Measurements from ENCODE around the gene ABCC8. TPM values are rescaled to one million over a fixed set of nuclear protein-coding genes. Genes with fewer than 3 reads are reported as not detected.

Gene ABCC8
- polyA plus RNA-seq, 1 experiment: not detected

DNA sequence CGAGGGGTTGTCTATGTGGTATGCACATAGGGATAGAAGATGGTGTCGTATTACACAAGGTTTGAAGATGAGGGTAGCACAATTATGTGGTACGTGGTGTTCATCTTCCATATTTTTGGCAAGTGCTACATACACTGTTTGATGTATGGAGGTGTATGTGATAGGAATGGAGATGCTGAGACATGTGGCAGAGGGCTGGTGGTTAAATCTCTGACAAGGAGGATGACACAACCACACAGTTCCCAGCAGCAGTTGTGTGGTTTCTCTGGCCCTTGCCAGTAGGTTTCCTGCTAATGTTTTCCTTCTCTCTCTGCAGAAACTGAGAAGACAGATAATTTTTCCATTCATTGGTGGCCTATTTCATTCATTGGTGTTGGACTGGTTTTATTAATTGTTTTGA, 108.1 kb downstream of the ABCC8 start:
- Histone ChIP-seq H3K9me3 (ENCODE audit: control insufficient read depth, insufficient read depth, low read length) (peaks cover 35% of the 10 kb centered on the region), H3K27ac (ENCODE audit: low read depth, low read length) (no peak overlapping the region), H3K27me3 (ENCODE audit: control insufficient read depth, insufficient read depth, low read length) (no peaks in the 10 kb centered on the region), H3K4me3 (ENCODE audit: low read depth, low read length) (no peak overlapping the region)
- ChIA-PET CTCF (interaction anchor here (0.6 to 5.6 kb wide), 4 partner anchors 14 to 240 kb away, joined by 3 to 41 read pairs (median 3); no protein-coding TSS in a partner anchor), POLR2A (no interaction called here)
- no peak for DNase-seq (ENCODE audit: low read depth, low spot score)
- TF ChIP-seq CTCF (IDR thresholded peaks at IDR 0.05; ENCODE audit: low read depth, low read length): no peak

GRCh38 chr11:17366495-17366894, 110.2 kb downstream of the ABCC8 start:
- DNase-seq (ENCODE audit: low read depth, low spot score): no peak
- ChIA-PET CTCF (interaction anchor here (0.9 to 5.6 kb wide), 4 partner anchors 13 to 161 kb away, joined by 3 to 64 read pairs (median 24); no protein-coding TSS in a partner anchor), POLR2A (interaction anchor here (0.7 kb wide), 1 partner anchor 13 kb away, joined by 4 read pairs; no protein-coding TSS in a partner anchor)
- H3K4me3 ChIP-seq (ENCODE audit: low read depth, low read length): no peak overlapping the region
- no peak overlapping the region for H3K27ac ChIP-seq (ENCODE audit: low read depth, low read length)
- peaks cover 17% of the 10 kb centered on the region for H3K9me3 ChIP-seq (ENCODE audit: control insufficient read depth, insufficient read depth, low read length)
- H3K27me3 ChIP-seq (ENCODE audit: control insufficient read depth, insufficient read depth, low read length): no peaks in the 10 kb centered on the region
- TF ChIP-seq CTCF (IDR thresholded peaks at IDR 0.05; ENCODE audit: low read depth, low read length): no peak

- Histone ChIP-seq H3K4me3 (ENCODE audit: low read depth, low read length) (no peak overlapping the region; the same call in 1 of the 2 replicates), H3K27me3 (ENCODE audit: control insufficient read depth, insufficient read depth, low read length) (no peaks in the 10 kb centered on the region), H3K27ac (ENCODE audit: low read depth, low read length) (no peak overlapping the region), H3K9me3 (ENCODE audit: control insufficient read depth, insufficient read depth, low read length) (no peaks in the 10 kb centered on the region)
- peak; percentile 26 for DNase-seq (ENCODE audit: low read depth, low spot score)
- TF ChIP-seq CTCF (IDR thresholded peaks at IDR 0.05; ENCODE audit: low read depth, low read length): peak; percentile 73
- CTCF ChIA-PET: interaction anchor here (0.6 to 5.9 kb wide), 46 partner anchors 10 to 1425 kb away, joined by 3 to 64 read pairs (median 4); partner anchors contain the start of gene PIK3C2A
- POLR2A ChIA-PET: interaction anchor here (0.7 to 1.8 kb wide), 6 partner anchors 12 to 151 kb away, joined by 3 to 12 read pairs (median 6); partner anchors contain the start of gene NUCB2
These were observed 122.0 kb downstream of the ABCC8 start for GRCh38 chr11:17354601-17354991.

DNA sequence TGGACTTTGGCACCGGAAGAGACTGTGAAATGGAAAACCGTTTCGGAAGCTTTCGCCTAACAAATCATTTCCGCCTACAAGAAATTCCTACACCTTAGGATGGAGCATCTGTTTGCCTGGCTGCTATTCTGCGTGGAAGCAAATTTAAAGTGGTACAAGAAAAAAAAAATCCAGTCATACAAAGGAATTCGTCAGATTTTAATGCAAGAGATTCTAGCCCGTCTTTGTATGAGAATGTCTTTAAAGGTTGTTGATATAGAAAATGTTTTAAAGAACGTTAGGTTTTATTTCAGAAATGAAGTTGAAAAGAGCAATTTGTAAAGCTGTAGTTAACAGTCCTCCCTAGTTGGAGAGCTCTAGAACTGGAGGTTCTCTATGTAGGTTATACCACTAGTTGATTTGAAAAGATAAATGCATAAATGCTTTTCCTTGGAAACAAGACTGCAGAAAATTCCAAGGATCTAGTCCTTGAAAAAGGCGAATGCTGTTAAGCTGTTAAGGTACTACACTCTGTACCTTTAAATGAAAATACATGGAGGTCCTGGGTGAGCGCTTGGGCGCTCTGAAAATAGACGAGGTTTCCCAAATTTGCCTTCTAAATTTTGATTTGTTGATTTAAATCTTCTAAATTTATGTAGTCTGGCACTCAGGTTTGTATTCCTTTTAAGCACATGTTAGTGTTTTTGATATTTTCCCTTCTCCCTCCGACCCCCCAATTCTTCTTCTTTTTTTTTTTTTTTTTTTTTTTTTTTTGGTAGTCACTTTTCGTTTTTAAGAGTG, 122.6 kb downstream of the ABCC8 start:
- CTCF ChIA-PET: interaction anchor here (0.6 to 5.9 kb wide), 42 partner anchors 9 to 1426 kb away, joined by 3 to 64 read pairs (median 5); partner anchors contain the start of gene PIK3C2A

More for the DNA sequence above, 122.6 kb downstream of the ABCC8 start:
- POLR2A ChIA-PET: interaction anchor here (0.6 to 1.8 kb wide), 10 partner anchors 8 to 991 kb away, joined by 3 to 31 read pairs (median 6); partner anchors contain the start of genes NUCB2 and RPS13
- peak overlapping the region; percentile 52 for H3K27ac ChIP-seq (ENCODE audit: low read depth, low read length)
- H3K4me3 ChIP-seq (ENCODE audit: low read depth, low read length): peak overlapping the region; percentile 69
- no peak for TF ChIP-seq CTCF (IDR thresholded peaks at IDR 0.05; ENCODE audit: low read depth, low read length)
- no peaks in the 10 kb centered on the region for H3K27me3 ChIP-seq (ENCODE audit: control insufficient read depth, insufficient read depth, low read length)
- H3K9me3 ChIP-seq (ENCODE audit: control insufficient read depth, insufficient read depth, low read length): no peaks in the 10 kb centered on the region
- DNase-seq (ENCODE audit: low read depth, low spot score): no peak

Data from AG04450 (cell line).